H1 (cell line): ENCODE results near the gene COX7A2. TPM values are rescaled to one million over a fixed set of nuclear protein-coding genes. Genes with fewer than 3 reads are reported as not detected.

ENCODE experiments used
- CTCF ChIA-PET: fragments of 300-600 bp; sonication (Branson Sonifier 250); formaldehyde crosslinking; loops from one replicate; lab custom pipeline; 2021; ENCODE audit not compliant: partially characterized antibody; lab: Charles Lee
- POLR2A ChIA-PET: fragments of 300-600 bp; sonication (Branson Sonifier 250); formaldehyde crosslinking; loops from one replicate; lab custom pipeline; 2021; ENCODE audit warnings: inconsistent platforms; ENCODE audit not compliant: partially characterized antibody; lab: Charles Lee
- DNase-seq, 2 experiments: peaks; one replicate each; pipeline versions ENCODE4 v3.0.0 to v3.0.0-alpha.2; 2010 to 2022; ENCODE audit warnings: low spot score in 2 of 2, low read depth in 1 of 2, mixed read lengths in 1 of 2
- FAIRE-seq: peaks from 2 replicates; lab custom pipeline; 2011; peaks lifted over from hg19 to GRCh38; lab: Jason Lieb, UNC
- H2AFZ ChIP-seq: 2 replicates; pipeline ENCODE4 v1.8.1; 2012; ENCODE audit warnings: low read length, inconsistent platforms
- H2AK5ac ChIP-seq: 2 replicates; pipeline ENCODE4 v1.6.1; 2013; ENCODE audit warnings: low read depth, low read length
- H2BK120ac ChIP-seq: replicated peaks from 2 replicates; pipeline ENCODE3; 2013; ENCODE audit warnings: low read depth, low read length, inconsistent platforms
- H2BK12ac ChIP-seq: 2 replicates; pipeline ENCODE4 v1.6.1; 2013; ENCODE audit warnings: low read depth, low read length
- H2BK15ac ChIP-seq: 2 replicates; pipeline ENCODE4 v1.6.1; 2013; ENCODE audit warnings: low read length
- H2BK20ac ChIP-seq: 2 replicates; pipeline ENCODE4 v1.6.1; 2013; ENCODE audit warnings: low read length
- H2BK5ac ChIP-seq: 2 replicates; pipeline ENCODE4 v1.6.1; 2013; ENCODE audit warnings: low read depth, low read length
- H3K14ac ChIP-seq: 2 replicates; pipeline ENCODE4 v1.6.1; 2013; ENCODE audit warnings: inconsistent platforms; ENCODE audit not compliant: insufficient read length
- H3K18ac ChIP-seq: 2 replicates; pipeline ENCODE4 v1.6.1; 2013; ENCODE audit warnings: low read length; ENCODE audit errors: extremely low read depth
- H3K23ac ChIP-seq: 2 replicates; pipeline ENCODE4 v1.6.1; 2013; ENCODE audit warnings: inconsistent platforms; ENCODE audit not compliant: insufficient read length
- H3K23me2 ChIP-seq: 2 replicates; pipeline ENCODE4 v1.6.1; 2013; ENCODE audit warnings: low read depth, low read length
- H3K27ac ChIP-seq: 2 replicates; pipeline ENCODE4 v1.6.1; 2011; ENCODE audit warnings: low read depth, low read length, inconsistent platforms
- H3K27me3 ChIP-seq, 4 experiments: replicated peaks in 1 of 4; 1 replicate in 1 of 4; 2 replicates in 3 of 4; pipeline versions ENCODE4 v1.6.1 to v1.8.1; 2011 to 2013; ENCODE audit warnings: low read length in 3 of 4, mild to moderate bottlenecking in 3 of 4, inconsistent platforms in 2 of 4, mixed read lengths in 2 of 4, moderate library complexity in 1 of 4; ENCODE audit not compliant: control insufficient read depth in 3 of 4, insufficient read depth in 3 of 4; ENCODE audit errors: extremely low read depth in 1 of 4
- H3K36me3 ChIP-seq, 4 experiments: 2 replicates each; pipeline versions ENCODE4 v1.6.1 to v1.8.1; 2011 to 2013; ENCODE audit warnings: mild to moderate bottlenecking in 4 of 4, low read length in 3 of 4, moderate library complexity in 2 of 4, control low read depth in 1 of 4, inconsistent platforms in 1 of 4; ENCODE audit not compliant: insufficient read depth in 4 of 4, control insufficient read depth in 2 of 4
- H3K4ac ChIP-seq: replicated peaks from 2 replicates; pipeline ENCODE3; 2013; ENCODE audit warnings: low read length, low read depth, mixed read lengths, inconsistent platforms; ENCODE audit not compliant: insufficient read length
- H3K4me1 ChIP-seq, 4 experiments: replicated peaks in 1 of 4; 1 replicate in 1 of 4; 2 replicates in 3 of 4; pipeline versions ENCODE4 v1.6.1 to v1.8.1; 2011 to 2013; ENCODE audit warnings: low read length in 3 of 4, inconsistent platforms in 2 of 4, mixed read lengths in 1 of 4; ENCODE audit not compliant: insufficient read depth in 4 of 4, control insufficient read depth in 3 of 4
- H3K4me2 ChIP-seq, 2 experiments: 2 replicates each; pipeline versions ENCODE4 v1.6.1 to v1.8.1; 2011 to 2013; ENCODE audit warnings: low read depth in 2 of 2, low read length in 2 of 2, control low read depth in 1 of 2, inconsistent platforms in 1 of 2, mild to moderate bottlenecking in 1 of 2; ENCODE audit not compliant: insufficient read depth in 1 of 2
- H3K4me3 ChIP-seq, 4 experiments: fragments of 200-600, 300-600 bp in 1 of 4; sonication (generic), shearing (Covaris generic), sonication (Bioruptor Twin) in 1 of 4; 2 replicates each; pipeline versions ENCODE4 v1.5.1 to v1.8.1; 2011 to 2016; ENCODE audit warnings: low read length in 4 of 4, low read depth in 3 of 4, control low read depth in 2 of 4, inconsistent platforms in 2 of 4, mild to moderate bottlenecking in 2 of 4, mixed read lengths in 1 of 4, moderate library complexity in 1 of 4; ENCODE audit not compliant: insufficient read depth in 2 of 4; ENCODE audit errors: extremely low read depth in 1 of 4
- H3K56ac ChIP-seq: replicated peaks from 2 replicates; pipeline ENCODE3; 2013; ENCODE audit warnings: low read depth, mild to moderate bottlenecking, mixed read lengths, low read length, inconsistent platforms; ENCODE audit not compliant: insufficient read length
- H3K79me1 ChIP-seq: 2 replicates; pipeline ENCODE4 v1.6.1; 2013; ENCODE audit warnings: low read depth, low read length, control low read depth
- H3K79me2 ChIP-seq, 2 experiments: 2 replicates each; pipeline versions ENCODE4 v1.6.1 to v1.8.1; 2012 to 2013; ENCODE audit warnings: low read length in 2 of 2, mild to moderate bottlenecking in 2 of 2, inconsistent platforms in 1 of 2; ENCODE audit not compliant: insufficient read depth in 2 of 2, control insufficient read depth in 1 of 2
- H3K9ac ChIP-seq, 4 experiments: replicated peaks in 1 of 4; 1 replicate in 1 of 4; 2 replicates in 3 of 4; pipeline versions ENCODE4 v1.6.1 to v1.8.1; 2011 to 2013; ENCODE audit warnings: low read depth in 3 of 4, low read length in 3 of 4, control low read depth in 2 of 4, mild to moderate bottlenecking in 2 of 4, moderate library complexity in 2 of 4, inconsistent platforms in 1 of 4; ENCODE audit errors: extremely low read depth in 1 of 4
- H3K9me3 ChIP-seq, 2 experiments: 2 replicates each; pipeline versions ENCODE4 v1.6.1 to v1.8.1; 2012 to 2013; ENCODE audit warnings: mild to moderate bottlenecking in 2 of 2, moderate library complexity in 2 of 2, control low read depth in 1 of 2, inconsistent platforms in 1 of 2, low read depth in 1 of 2, low read length in 1 of 2, mixed read lengths in 1 of 2; ENCODE audit not compliant: insufficient read depth in 2 of 2
- H4K20me1 ChIP-seq, 2 experiments: replicated peaks in 1 of 2; 2 replicates each; pipeline versions ENCODE3 to v1.8.1; 2011 to 2013; ENCODE audit warnings: inconsistent platforms in 2 of 2, low read length in 2 of 2, mild to moderate bottlenecking in 1 of 2; ENCODE audit not compliant: insufficient read depth in 2 of 2, control insufficient read depth in 1 of 2
- H4K5ac ChIP-seq: 2 replicates; pipeline ENCODE4 v1.6.1; 2013; ENCODE audit warnings: low read length, low read depth, mixed read lengths, inconsistent platforms; ENCODE audit not compliant: insufficient read length
- H4K8ac ChIP-seq: 2 replicates; pipeline ENCODE4 v1.8.0; 2013; ENCODE audit warnings: mild to moderate bottlenecking, moderate library complexity, low read length, inconsistent platforms; ENCODE audit not compliant: insufficient read depth; ENCODE audit errors: extremely low read depth
- H4K91ac ChIP-seq: replicated peaks from 2 replicates; pipeline ENCODE3; 2013; ENCODE audit warnings: low read length, mixed read lengths, inconsistent platforms; ENCODE audit not compliant: insufficient read length
- EP300 ChIP-seq, 2 experiments: IDR thresholded peaks; 1 replicate in 1 of 2; 2 replicates in 1 of 2; pipeline ENCODE4 v1.6.1; 2011 to 2012; ENCODE audit warnings: low read depth in 2 of 2, low read length in 2 of 2, mild to moderate bottlenecking in 2 of 2, borderline replicate concordance in 1 of 2, inconsistent platforms in 1 of 2, moderate library complexity in 1 of 2
- EZH2 ChIP-seq: fragments of 200-600 bp; sonication (generic); IDR thresholded peaks from 2 replicates; pipeline ENCODE4 v1.7.1; 2012; ENCODE audit warnings: low read depth, mild to moderate bottlenecking, moderate library complexity, low read length, inconsistent platforms; ENCODE audit not compliant: severe bottlenecking
- KDM1A ChIP-seq: fragments of 200-600, 300-600 bp; sonication (generic); IDR thresholded peaks from 2 replicates; pipeline ENCODE4 v1.7.1; 2016; ENCODE audit warnings: mild to moderate bottlenecking, low read length, borderline replicate concordance
- MAFK ChIP-seq: IDR thresholded peaks from 2 replicates; pipeline ENCODE4 v1.6.1; 2012; ENCODE audit warnings: low read depth, mild to moderate bottlenecking, improper control_type of control experiment, low read length
- MAX ChIP-seq: IDR thresholded peaks from 2 replicates; pipeline ENCODE4 v1.6.1; 2012; ENCODE audit warnings: inconsistent platforms
- PHF8 ChIP-seq: fragments of 200-600 bp; sonication (generic); conservative IDR thresholded peaks from 2 replicates; pipeline ENCODE4 v1.7.1; 2012; ENCODE audit warnings: low read depth, mild to moderate bottlenecking, inconsistent platforms, low read length, moderate library complexity
- POLR2AphosphoS5 ChIP-seq: IDR thresholded peaks from 2 replicates; pipeline ENCODE4 v1.6.1; 2011; ENCODE audit warnings: low read depth, low read length
- RAD21 ChIP-seq, 2 experiments: IDR thresholded peaks in 1 of 2; conservative IDR thresholded peaks in 1 of 2; 2 replicates each; pipeline ENCODE4 v1.6.1; 2011; ENCODE audit warnings: low read depth in 2 of 2, low read length in 2 of 2, improper control_type of control experiment in 1 of 2, inconsistent platforms in 1 of 2, mild to moderate bottlenecking in 1 of 2, moderate library complexity in 1 of 2
- SIRT6 ChIP-seq: IDR thresholded peaks from one replicate; pipeline ENCODE4 v1.7.1; 2012; ENCODE audit warnings: low read length, inconsistent platforms
- SUZ12 ChIP-seq: fragments of 200-600 bp; sonication (generic); IDR thresholded peaks from 2 replicates; pipeline ENCODE4 v1.6.1; 2012; ENCODE audit warnings: mild to moderate bottlenecking, inconsistent platforms, low read length, moderate library complexity, mixed read lengths
- TBP ChIP-seq: IDR thresholded peaks from 2 replicates; pipeline ENCODE4 v1.6.1; 2011; ENCODE audit warnings: low read depth, low read length, improper control_type of control experiment
- TCF12 ChIP-seq: IDR thresholded peaks from 2 replicates; pipeline ENCODE4 v1.6.1; 2011; ENCODE audit warnings: low read depth, mild to moderate bottlenecking, low read length
- WGBS, 2 experiments: shearing (Covaris generic) in 1 of 2; methylation state at CpG; one replicate each; pipeline versions ENCODE4 v1.1.6 to v1.1.7; 2013 to 2015; ENCODE audit warnings: low lambda C conversion rate in 2 of 2, mixed read lengths in 2 of 2, inconsistent platforms in 1 of 2, low coverage in 1 of 2, missing lambda C conversion rate in 1 of 2; ENCODE audit not compliant: insufficient replicate concordance in 2 of 2, insufficient coverage in 1 of 2, insufficient read length in 1 of 2; ENCODE audit errors: extremely low coverage in 1 of 2, missing lambda C conversion rate in 1 of 2; 5-methylcytosine and 5-hydroxymethylcytosine counted together
- polyA plus RNA-seq, 7 experiments: library from polyadenylated mRNA; depleted of rRNA in 3 of 7; stranded (reverse) in 5 of 7; unstranded in 2 of 7; fragments of >200 nt in 5 of 7; fragments of 200-250 nt in 2 of 7; gene quantifications; 1 replicate in 5 of 7; 2 replicates in 1 of 7; 4 replicates in 1 of 7; pipeline versions ENCODE4 v1.2.1 to v1.2.3, GENCODE V29; 2011 to 2013; ENCODE audit warnings: missing spikeins in 2 of 7, mixed read lengths in 2 of 7
- total RNA-seq: library from RNA; stranded (reverse); fragmentation: NEBNext Ultra II Directional; extraction: Animal tissue kit (Norgen Biotek cat#: 25700); gene quantifications from 2 replicates; pipeline ENCODE4 v1.2.1, GENCODE V29; 2021

COX7A2 gene
- total and polyA plus RNA-seq, 2 of the 8 experiments (the other 6 are each of a cell fraction or from before 2014, with no cell fraction given) = 262 to 468 TPM

- Histone ChIP-seq H3K27ac (no peak overlapping the region), H3K27me3 (no peaks in the 10 kb centered on the region), H2BK15ac (no peak overlapping the region), H3K79me1 (no peaks in the 10 kb centered on the region; the same call in 1 of the 2 replicates), H3K4me3 (no peak overlapping the region), H3K23ac (no peak overlapping the region), H2BK5ac (no peak overlapping the region), H3K9ac (no peak overlapping the region), H3K79me2 (peaks cover 28 to 98% of the 10 kb centered on the region in 2 experiments), H3K4me1 (peaks cover 0 to 17% (median 8%) of the 10 kb centered on the region in 4 experiments; a peak in 3 of 7 replicates), H3K36me3 (no peaks in the 10 kb centered on the region; a peak in 1 of 8 replicates), H4K5ac (no peak overlapping the region), H3K4ac (no peak overlapping the region), H4K91ac (no peak overlapping the region), H3K56ac (no peak overlapping the region), H3K9me3 (no peaks in the 10 kb centered on the region), H3K4me2 (no peak overlapping the region), H2AFZ (no peak overlapping the region), H2BK20ac (0 out of 2 replicates have a peak overlapping the region, but pooled peaks have one; percentile 9), H2BK120ac (no peak overlapping the region), H3K23me2 (no peaks in the 10 kb centered on the region), H2BK12ac (no peak overlapping the region), H2AK5ac (no peak overlapping the region), H3K18ac (no peak overlapping the region), H3K14ac (no peak overlapping the region), H4K8ac (no peak overlapping the region), H4K20me1 (peaks cover 0 to 2% of the 10 kb centered on the region in 2 experiments)
- DNase-seq (no peak), FAIRE-seq (no peak)
- WGBS, 2 experiments = 93% methylated on average over 4 of the region's 4 CpGs; no CpG with 5 or more reads in 1 of the 2 experiments
- CTCF ChIA-PET = interaction anchor here (1.7 to 8.7 kb wide), 2 partner anchors 11 to 247 kb away, joined by 4 to 66 read pairs; no protein-coding TSS in a partner anchor
- POLR2A ChIA-PET = interaction anchor here (1.1 to 2.1 kb wide), 4 partner anchors 8 to 241 kb away, joined by 3 to 9 read pairs (median 7); partner anchors contain the start of gene COX7A2
- TF ChIP-seq RAD21 (IDR thresholded peaks at IDR 0.05 in 1 of 2, conservative IDR thresholded peaks at IDR 0.05 in 1 of 2; ENCODE audit: low read depth in 2 of 2, low read length in 2 of 2) (no peak), EZH2 (no peak), KDM1A (no peak), EP300 (IDR thresholded peaks at IDR 0.05; ENCODE audit: borderline replicate concordance in 1 of 2, low read depth in 2 of 2, low read length in 2 of 2) (no peak), MAFK (no peak), PHF8 (no peak), POLR2AphosphoS5 (no peak), SIRT6 (no peak), SUZ12 (no peak), TCF12 (no peak), TBP (no peak), MAX (no peak)
Observed at GRCh38 chr6:75278474-75279077, 35.0 kb upstream of the COX7A2 start.
